Body of pancreas (tissue), 4 donors: ENCODE results near the gene NHLH1. TPM values are rescaled to one million over a fixed set of nuclear protein-coding genes. Genes with fewer than 3 reads are reported as not detected.

ENCODE experiments used
- ATAC-seq: fragments of 150-250 bp; one replicate; pipeline ENCODE4 v1.9.1; 2016
- DNase-seq, 4 donors: peaks; one replicate each; pipeline ENCODE4 v3.0.0-alpha.2; 2019
- H3K27ac ChIP-seq, 4 donors: fragments of 200-600 bp; sonication (generic); 1 replicate in 3 of 4; 2 replicates in 1 of 4; pipeline versions ENCODE4 v1.5.1 to v1.6.1; 2016 to 2019; ENCODE audit warnings: mild to moderate bottlenecking in 1 of 4, mixed read lengths in 1 of 4, moderate library complexity in 1 of 4
- H3K27me3 ChIP-seq, 2 donors: fragments of 200-600 bp; sonication (generic); one replicate each; pipeline ENCODE4 v1.6.0; 2016; ENCODE audit warnings: mild to moderate bottlenecking in 1 of 2
- H3K36me3 ChIP-seq, 2 donors: fragments of 200-600 bp; sonication (generic); replicated peaks in 1 of 2; 2 replicates each; pipeline ENCODE4 v1.5.1; 2016; ENCODE audit warnings: low read depth in 2 of 2; ENCODE audit not compliant: insufficient read depth in 1 of 2
- H3K4me1 ChIP-seq: fragments of 200-600 bp; sonication (generic); one replicate; pipeline ENCODE4 v1.6.0; 2016
- H3K4me3 ChIP-seq, 2 donors: fragments of 200-600 bp; sonication (generic); 1 replicate in 1 of 2; 2 replicates in 1 of 2; pipeline ENCODE4 v1.5.1; 2016 to 2019
- H3K9me3 ChIP-seq, 3 donors: fragments of 200-600 bp; sonication (generic); 1 replicate in 2 of 3; 2 replicates in 1 of 3; pipeline ENCODE4 v1.5.1; 2016
- POLR2A ChIP-seq, 3 donors: fragments of 450-650 bp; IDR thresholded peaks; one replicate each; pipeline ENCODE4 v1.6.1; 2016; ENCODE audit warnings: antibody characterized with exemption in 3 of 3, mild to moderate bottlenecking in 2 of 3
- WGBS, 2 donors: methylation state at CpG; one replicate each; pipeline ENCODE4 v1.1.5; 2017; 5-methylcytosine and 5-hydroxymethylcytosine counted together
- intact Hi-C: fragments of 100-400 bp; cut with DNase I; formaldehyde crosslinking; loops from one replicate; pipeline ENCODE4 v1.15.1; 2023
- small RNA-seq: library from RNA; depleted of rRNA; stranded (forward); fragments of <200 nt; gene quantifications from one replicate; pipeline ENCODE3, GENCODE V24; 2016
- total RNA-seq, 2 donors: library from RNA; depleted of rRNA; stranded (reverse); fragments of >200 nt; gene quantifications; one replicate each; pipeline ENCODE4 v1.1.0, GENCODE V29; 2016
- TF ChIP-seq, protein P1 (sequence below), 7 experiments: fragments of 450-650 bp in 4 of 7; fragments of 200-600 bp in 3 of 7; sonication (generic) in 3 of 7; IDR thresholded peaks; one replicate each; pipeline ENCODE4 v1.5.1; 2016 to 2019; ENCODE audit warnings: antibody characterized with exemption in 7 of 7

Gene NHLH1
- total RNA-seq, 2 donors from 2014 or later = not detected

DNA sequence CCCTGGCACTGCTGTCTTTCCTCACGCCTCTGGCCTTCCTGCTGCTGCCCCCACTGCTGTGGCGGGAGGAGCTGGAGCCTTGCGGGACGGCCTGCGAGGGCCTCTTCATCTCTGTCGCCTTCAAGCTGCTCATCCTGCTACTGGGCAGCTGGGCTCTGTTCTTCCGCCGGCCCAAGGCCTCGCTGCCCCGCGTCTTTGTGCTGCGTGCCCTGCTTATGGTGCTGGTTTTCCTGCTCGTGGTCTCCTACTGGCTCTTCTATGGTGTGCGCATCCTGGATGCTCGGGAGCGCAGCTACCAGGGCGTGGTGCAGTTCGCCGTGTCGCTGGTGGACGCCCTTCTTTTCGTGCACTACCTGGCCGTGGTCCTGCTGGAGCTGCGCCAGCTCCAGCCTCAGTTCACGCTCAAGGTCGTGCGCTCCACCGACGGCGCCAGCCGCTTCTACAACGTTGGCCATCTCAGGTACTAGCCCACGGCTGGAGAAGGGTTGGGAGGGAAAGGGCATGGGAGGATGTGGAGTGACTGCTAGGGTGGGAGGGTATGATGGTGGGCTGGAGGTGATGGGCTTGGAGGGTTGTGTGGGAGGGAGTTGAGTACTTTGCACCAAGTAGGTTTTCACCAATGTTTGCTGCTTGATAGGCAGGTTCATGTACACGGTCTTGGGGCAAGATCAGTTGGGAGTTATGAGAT lies 52.4 kb downstream of the NHLH1 start:
- intact Hi-C loops = no loop called here
- no peak for TF ChIP-seq POLR2A (IDR thresholded peaks at IDR 0.05)
- TF ChIP-seq, protein P1, sequence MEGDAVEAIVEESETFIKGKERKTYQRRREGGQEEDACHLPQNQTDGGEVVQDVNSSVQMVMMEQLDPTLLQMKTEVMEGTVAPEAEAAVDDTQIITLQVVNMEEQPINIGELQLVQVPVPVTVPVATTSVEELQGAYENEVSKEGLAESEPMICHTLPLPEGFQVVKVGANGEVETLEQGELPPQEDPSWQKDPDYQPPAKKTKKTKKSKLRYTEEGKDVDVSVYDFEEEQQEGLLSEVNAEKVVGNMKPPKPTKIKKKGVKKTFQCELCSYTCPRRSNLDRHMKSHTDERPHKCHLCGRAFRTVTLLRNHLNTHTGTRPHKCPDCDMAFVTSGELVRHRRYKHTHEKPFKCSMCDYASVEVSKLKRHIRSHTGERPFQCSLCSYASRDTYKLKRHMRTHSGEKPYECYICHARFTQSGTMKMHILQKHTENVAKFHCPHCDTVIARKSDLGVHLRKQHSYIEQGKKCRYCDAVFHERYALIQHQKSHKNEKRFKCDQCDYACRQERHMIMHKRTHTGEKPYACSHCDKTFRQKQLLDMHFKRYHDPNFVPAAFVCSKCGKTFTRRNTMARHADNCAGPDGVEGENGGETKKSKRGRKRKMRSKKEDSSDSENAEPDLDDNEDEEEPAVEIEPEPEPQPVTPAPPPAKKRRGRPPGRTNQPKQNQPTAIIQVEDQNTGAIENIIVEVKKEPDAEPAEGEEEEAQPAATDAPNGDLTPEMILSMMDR (IDR thresholded peaks at IDR 0.05) = no peak
- Histone ChIP-seq H3K36me3 (no peaks in the 10 kb centered on the region), H3K4me1 (no peaks in the 10 kb centered on the region), H3K9me3 (no peaks in the 10 kb centered on the region), H3K27me3 (no peaks in the 10 kb centered on the region), H3K27ac (no peak overlapping the region), H3K4me3 (no peak overlapping the region)
- 86 to 93% methylated on average over 16 to 34 of the region's 34 CpGs for WGBS, 2 donors
- no peak for ATAC-seq
- no peak for DNase-seq

DNA sequence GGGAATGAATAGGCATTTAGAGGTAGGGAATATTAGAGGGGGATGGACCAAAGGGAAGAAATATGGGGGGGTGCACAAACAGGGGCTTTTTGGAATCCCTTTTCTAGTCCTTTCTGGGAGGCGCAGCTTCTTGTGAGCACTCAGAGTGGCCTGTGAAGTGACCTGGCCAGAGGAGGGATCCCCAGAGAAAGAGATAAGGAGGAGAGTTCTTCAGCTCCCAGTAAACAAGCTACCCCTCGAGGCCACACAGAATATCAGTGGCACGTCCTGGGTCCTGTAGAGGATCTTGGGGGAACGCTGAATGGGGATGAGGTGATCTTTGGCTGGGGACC lies 52.9 kb downstream of the NHLH1 start:
- ATAC-seq = no peak
- WGBS, 2 donors = 80 to 87% methylated on average over 2 to 4 of the region's 4 CpGs

DNA sequence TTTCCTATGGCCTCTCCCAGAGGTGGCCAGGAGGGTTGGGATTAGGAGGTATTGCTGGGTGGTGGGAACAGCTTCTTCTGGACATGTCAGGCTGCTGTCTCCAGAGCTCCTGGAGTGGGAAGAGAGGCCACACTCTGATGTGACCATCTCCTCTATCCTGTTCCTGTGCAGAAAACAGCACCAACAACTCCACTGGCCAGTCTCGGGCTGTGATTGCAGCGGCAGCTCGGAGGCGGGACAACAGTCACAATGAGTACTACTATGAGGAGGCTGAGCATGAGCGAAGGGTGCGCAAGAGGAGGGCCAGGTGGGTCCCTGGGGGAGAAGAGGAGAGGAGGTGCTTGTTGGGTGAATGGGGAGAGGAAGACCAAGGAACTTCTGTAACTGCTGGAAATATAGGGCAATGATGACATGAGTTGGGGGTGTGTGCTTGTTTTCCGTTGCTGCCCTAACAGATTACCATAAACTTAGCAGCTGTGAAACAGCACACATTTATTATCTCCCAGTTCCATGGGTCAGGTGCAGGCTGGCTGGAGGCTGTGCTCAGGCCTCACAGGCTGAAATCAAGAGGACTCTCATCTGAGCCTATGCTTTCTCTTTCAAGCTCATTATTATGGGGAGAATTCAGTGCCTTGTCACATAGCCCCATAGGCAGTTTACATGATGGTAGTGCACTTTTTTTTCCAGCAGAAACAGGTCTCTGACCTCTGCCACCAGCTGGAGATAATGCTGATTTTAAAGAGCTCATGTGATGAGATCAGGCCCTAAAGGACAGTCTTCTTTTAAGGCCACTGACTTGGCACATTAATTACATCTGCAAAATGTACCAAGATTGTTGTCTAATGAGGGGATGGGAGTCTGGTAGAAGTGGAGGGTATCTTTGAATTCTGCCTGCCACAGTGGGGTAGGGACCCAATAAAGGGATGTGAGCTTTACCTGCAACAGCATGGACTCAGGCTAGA lies 54.3 kb downstream of the NHLH1 start:
- TF ChIP-seq POLR2A (IDR thresholded peaks at IDR 0.05) = no peak
- TF ChIP-seq, protein P1 (IDR thresholded peaks at IDR 0.05) = no peak
- Histone ChIP-seq H3K4me3 (no peak overlapping the region), H3K36me3 (peaks cover 0 to 3% of the 10 kb centered on the region in 2 donors), H3K4me1 (no peaks in the 10 kb centered on the region), H3K9me3 (no peaks in the 10 kb centered on the region), H3K27ac (no peak overlapping the region), H3K27me3 (no peaks in the 10 kb centered on the region)
- DNase-seq = no peak
- intact Hi-C loops = no loop called here
- ATAC-seq = no peak
- 84 to 87% methylated on average over 7 of the region's 7 CpGs for WGBS, 2 donors

More for the DNA sequence above, 52.9 kb downstream of the NHLH1 start:
- DNase-seq = no peak
- Histone ChIP-seq H3K4me1 (no peaks in the 10 kb centered on the region), H3K4me3 (no peak overlapping the region), H3K36me3 (no peaks in the 10 kb centered on the region), H3K27ac (no peak overlapping the region), H3K27me3 (no peaks in the 10 kb centered on the region), H3K9me3 (no peaks in the 10 kb centered on the region)
- intact Hi-C loops = no loop called here
- TF ChIP-seq, protein P1 (IDR thresholded peaks at IDR 0.05) = no peak
- TF ChIP-seq POLR2A (IDR thresholded peaks at IDR 0.05) = no peak

DNA sequence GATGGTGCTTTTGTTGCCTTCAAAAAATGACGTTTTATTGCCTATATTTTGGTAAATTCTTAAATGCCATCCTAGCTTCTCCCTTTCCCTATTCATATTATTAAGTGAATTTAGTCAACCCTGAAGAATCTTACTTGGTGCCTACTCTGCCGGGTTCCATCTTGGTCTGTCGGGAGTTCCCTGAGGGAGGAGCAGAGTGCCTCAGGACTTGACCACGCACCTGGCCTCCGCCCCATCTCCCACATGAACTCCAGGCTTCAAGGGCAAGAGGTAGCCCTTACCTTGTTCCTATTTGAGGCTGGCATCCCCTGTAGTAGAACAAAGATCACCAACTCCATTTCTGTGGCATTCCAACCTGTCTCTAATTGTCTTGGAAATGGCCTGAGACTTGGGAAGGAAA lies 55.0 kb downstream of the NHLH1 start:
- 87 to 93% methylated on average over 5 of the region's 5 CpGs for WGBS, 2 donors
- ATAC-seq (no peak), DNase-seq (no peak)
- TF ChIP-seq, protein P1 (IDR thresholded peaks at IDR 0.05) = no peak
- TF ChIP-seq POLR2A (IDR thresholded peaks at IDR 0.05) = no peak
- no peaks in the 10 kb centered on the region for H3K9me3 ChIP-seq
- H3K4me1 ChIP-seq = no peaks in the 10 kb centered on the region
- H3K36me3 ChIP-seq = peaks cover 0 to 3% of the 10 kb centered on the region in 2 donors
- H3K27me3 ChIP-seq = no peaks in the 10 kb centered on the region
- H3K27ac ChIP-seq = no peak overlapping the region
- no peak overlapping the region for H3K4me3 ChIP-seq
- intact Hi-C loops = no loop called here

Small RNA genes within 50 kb of the gene (small RNA-seq; reads per million reads assigned to genes)
- gene RF00019 (not detected), gene RNU4-42P (not detected)

Other genes starting within 250 kb of the NHLH1 start
- gene ATP1A4, start 215.5 kb upstream of the NHLH1 start, total RNA-seq = not detected
- gene CASQ1, start 176.5 kb upstream of the NHLH1 start, total RNA-seq = not detected
- gene PEA15, start 161.7 kb upstream of the NHLH1 start, total RNA-seq = 10 to 100 TPM; 21.4 to 23.9 TPM
- 100 to 1,000 TPM; 123 to 190 TPM for gene DCAF8, start 104.5 kb upstream of the NHLH1 start, total RNA-seq
- 10 to 100 TPM; 15.6 to 18.5 TPM for gene PEX19, start 81.9 kb upstream of the NHLH1 start, total RNA-seq
- gene COPA, start 23.8 kb upstream of the NHLH1 start, total RNA-seq = 10 to 100 TPM; 75.8 to 86.7 TPM
- gene NCSTN, start 23.7 kb upstream of the NHLH1 start, total RNA-seq = 10 to 100 TPM; 30.7 to 39.2 TPM
- gene VANGL2, start 33.5 kb downstream of the NHLH1 start, total RNA-seq = 1 to 10 TPM; 3.6 to 7.8 TPM
- under 1 TPM; 0.52 to 0.99 TPM for gene SLAMF6, start 156.2 kb downstream of the NHLH1 start, total RNA-seq
- gene CD84, start 212.4 kb downstream of the NHLH1 start, total RNA-seq = 1 to 10 TPM; 3.0 to 7.0 TPM